HG03521 (cell line): Measurements from ENCODE around the gene MORC3.

Source experiments
- ATAC-seq: cut with Tn5 transposase; IDR thresholded peaks from one replicate; pipeline ENCODE4 v1.9.1; 2021; ENCODE audit warnings: mild to moderate bottlenecking, moderate library complexity; ENCODE audit not compliant: unreplicated experiment

MORC3 gene

DNA sequence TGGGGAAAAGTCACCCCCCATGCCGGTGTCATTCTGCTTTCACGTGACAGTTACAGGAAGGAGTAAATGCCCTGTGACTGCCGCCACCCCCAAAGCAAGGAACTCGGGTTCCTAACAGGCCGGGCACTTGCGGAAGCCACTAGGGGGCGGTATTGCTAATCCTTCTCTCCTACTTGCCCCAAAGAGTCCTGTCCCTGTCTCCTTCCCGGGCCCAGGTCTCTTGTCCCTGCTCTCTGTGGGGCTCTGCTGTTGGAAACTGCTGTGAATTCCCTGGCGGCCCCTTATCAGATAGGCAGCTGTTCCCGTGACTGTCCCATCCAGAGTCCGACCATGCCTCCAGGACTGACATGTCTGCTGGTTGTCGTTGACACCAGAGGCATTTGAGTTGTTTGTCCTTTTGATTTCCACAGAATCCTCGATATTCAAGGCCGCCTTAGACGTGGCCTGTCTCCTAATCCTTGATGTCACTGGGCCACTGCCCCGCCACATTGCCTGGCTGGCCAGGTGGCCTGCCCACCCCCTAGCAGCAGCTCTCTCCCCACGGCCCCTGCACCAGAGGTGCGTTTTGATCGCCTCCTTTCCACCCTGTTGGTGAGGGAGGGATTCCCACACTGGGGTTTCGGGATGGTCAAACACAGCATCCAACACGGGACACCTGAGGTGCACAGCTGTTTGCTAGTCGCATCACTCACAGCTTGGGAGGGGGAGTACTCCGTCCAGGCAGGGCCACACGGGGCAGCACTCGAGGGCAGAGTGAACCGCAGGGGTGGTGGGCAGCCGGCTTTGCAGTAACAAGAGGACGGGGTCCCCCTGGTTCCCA lies 102.5 kb downstream of the MORC3 start:
- no peak for ATAC-seq

GRCh38 chr21:36423771-36424433 lies 103.9 kb downstream of the MORC3 start:
- ATAC-seq = no peak

DNA sequence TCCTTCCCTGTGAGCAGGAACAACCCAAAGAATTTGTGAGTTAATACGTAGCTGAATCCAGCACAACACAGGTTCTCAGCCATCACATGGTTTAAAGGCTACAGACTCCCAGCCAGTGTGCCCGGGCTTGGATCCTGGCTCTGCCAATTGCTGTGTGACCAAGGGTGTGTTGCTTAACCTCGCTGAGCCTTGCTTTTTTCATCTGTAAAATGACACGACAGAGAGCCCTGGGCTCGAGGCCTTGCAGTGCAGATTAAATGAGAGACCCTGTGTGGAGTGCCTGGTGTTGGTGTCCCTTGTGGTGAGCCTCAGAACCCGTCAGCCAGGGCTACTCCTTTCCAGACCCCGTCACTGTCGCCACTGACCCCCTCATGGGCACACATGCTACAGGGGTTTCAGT lies 104.6 kb downstream of the MORC3 start:
- ATAC-seq = no peak

GRCh38 chr21:36425286-36425685 lies 105.3 kb downstream of the MORC3 start:
- ATAC-seq = no peak
